ENCODE results near the gene FOXP1. TPM values are rescaled to one million over a fixed set of nuclear protein-coding genes. Genes with fewer than 3 reads are reported as not detected.

Gene FOXP1
- total and polyA plus RNA-seq, 12 donors, result 4.8 to 56.0 (median 43.8) TPM

DNA sequence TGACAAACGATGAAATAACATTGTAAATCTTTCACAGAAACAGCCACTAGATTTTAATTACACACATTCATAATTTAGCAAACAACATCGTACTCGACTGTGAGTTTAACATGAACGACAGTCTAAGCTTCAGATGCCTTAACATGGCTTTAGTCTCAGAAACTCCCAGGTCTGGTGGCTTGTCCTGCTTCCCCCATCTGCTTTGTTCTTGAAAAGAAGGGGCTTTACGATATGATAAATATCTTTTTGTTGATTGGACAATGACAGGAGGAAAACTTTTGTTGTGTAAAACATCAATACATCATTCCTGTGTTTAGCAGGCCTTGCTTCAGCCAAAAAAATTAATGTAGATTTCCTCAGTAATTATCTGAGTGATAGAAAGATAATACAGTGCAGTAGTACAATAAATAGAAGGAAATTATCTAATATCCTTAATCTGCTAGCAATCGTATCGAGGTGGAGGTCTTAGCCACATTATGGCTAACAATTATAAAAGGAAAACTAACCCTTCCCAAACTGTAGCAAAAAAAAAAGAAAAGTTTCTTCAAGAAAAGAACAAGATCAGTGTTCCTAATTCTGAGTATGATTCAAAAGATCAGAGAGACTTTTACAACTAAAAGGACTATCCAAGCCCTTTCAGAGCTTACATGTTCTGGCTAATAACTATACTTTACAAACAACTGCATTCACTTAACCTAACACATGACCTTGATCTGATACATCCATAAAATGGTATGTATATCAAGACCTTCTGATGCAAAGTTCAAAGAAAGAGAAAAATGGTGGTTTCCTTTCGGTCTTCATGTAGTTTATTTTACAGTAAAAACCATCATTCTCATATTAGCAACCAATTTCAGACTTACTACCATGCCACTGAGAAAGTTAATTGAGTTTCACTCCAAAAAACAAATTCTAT is 535.7 kb downstream of the FOXP1 start:
- Histone ChIP-seq H3K27me3 (no peaks in the 10 kb centered on the region), H3K27ac (peak overlapping the region; percentile 18 to 96 (median 61)), H3K4me3 (no peak overlapping the region), H3K9me3 (no peaks in the 10 kb centered on the region), H3K36me3 (peaks cover 0 to 85% (median 28%) of the 10 kb centered on the region in 9 donors), H3K4me1 (peaks cover 17 to 96% (median 74%) of the 10 kb centered on the region in 9 donors)
- DNase-seq, result no peak
- 63 to 64% methylated on average over 8 of the region's 8 CpGs for WGBS, 2 donors
- TF ChIP-seq, protein P1, sequence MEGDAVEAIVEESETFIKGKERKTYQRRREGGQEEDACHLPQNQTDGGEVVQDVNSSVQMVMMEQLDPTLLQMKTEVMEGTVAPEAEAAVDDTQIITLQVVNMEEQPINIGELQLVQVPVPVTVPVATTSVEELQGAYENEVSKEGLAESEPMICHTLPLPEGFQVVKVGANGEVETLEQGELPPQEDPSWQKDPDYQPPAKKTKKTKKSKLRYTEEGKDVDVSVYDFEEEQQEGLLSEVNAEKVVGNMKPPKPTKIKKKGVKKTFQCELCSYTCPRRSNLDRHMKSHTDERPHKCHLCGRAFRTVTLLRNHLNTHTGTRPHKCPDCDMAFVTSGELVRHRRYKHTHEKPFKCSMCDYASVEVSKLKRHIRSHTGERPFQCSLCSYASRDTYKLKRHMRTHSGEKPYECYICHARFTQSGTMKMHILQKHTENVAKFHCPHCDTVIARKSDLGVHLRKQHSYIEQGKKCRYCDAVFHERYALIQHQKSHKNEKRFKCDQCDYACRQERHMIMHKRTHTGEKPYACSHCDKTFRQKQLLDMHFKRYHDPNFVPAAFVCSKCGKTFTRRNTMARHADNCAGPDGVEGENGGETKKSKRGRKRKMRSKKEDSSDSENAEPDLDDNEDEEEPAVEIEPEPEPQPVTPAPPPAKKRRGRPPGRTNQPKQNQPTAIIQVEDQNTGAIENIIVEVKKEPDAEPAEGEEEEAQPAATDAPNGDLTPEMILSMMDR (IDR thresholded peaks at IDR 0.05), result no peak
- peak in 5 of 8 donors; percentile 10 to 47 (median 39) for ATAC-seq
- intact Hi-C loops (cut with DNase I), result no loop called here

DNA sequence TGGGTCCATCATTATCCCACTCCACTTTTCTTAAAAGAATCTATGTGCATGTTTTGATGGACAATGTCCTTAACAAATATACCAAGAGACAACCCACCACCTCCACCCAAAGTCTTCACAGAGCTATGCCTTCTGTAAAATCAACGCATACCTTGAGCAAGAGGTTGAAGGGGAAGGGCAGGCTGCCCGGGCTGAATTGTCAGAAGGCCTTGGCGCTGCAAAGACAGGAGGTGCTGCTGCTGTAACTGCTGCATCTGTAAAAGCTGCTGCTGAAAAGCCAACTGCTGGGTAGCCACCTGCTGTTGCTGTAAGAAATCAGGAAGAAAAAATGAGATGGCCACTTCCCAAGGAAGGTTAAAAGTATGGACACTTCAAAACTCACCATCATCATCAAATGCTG is 536.7 kb downstream of the FOXP1 start:
- Histone ChIP-seq H3K4me1 (peaks cover 17 to 96% (median 64%) of the 10 kb centered on the region in 9 donors), H3K27ac (peak overlapping the region in 9 of 10 donors; percentile 18 to 96 (median 64)), H3K4me3 (no peak overlapping the region), H3K36me3 (peaks cover 0 to 85% (median 28%) of the 10 kb centered on the region in 9 donors), H3K9me3 (no peaks in the 10 kb centered on the region), H3K27me3 (no peaks in the 10 kb centered on the region)
- 54 to 56% methylated on average over 3 of the region's 3 CpGs for WGBS, 2 donors
- intact Hi-C loops (cut with DNase I), result no loop called here
- DNase-seq (no peak), ATAC-seq (no peak)
- TF ChIP-seq, protein P1 (IDR thresholded peaks at IDR 0.05), result peak in 1 of 9 donors; percentile 6

DNA sequence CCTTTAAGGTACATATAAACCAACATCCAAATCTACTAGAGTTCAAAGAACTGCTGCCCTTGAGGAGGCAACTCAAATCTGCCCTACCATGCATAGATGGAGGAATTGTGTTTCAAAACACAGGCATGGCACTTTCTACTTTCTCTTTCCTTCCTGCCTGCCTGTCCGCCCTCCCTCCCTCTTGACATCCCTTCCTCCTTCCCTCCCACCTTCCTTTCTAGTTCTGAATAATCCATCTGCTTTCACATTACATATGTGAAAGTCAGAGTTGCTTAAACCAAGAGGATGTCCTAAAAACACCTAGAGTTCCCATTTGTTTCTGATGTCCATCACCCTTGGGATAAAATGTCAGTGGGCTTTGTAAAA is 537.6 kb downstream of the FOXP1 start:
- Histone ChIP-seq H3K4me1 (peaks cover 12 to 96% (median 55%) of the 10 kb centered on the region in 9 donors), H3K4me3 (no peak overlapping the region), H3K27me3 (no peaks in the 10 kb centered on the region), H3K27ac (peak overlapping the region in 7 of 10 donors; percentile 15 to 96 (median 38)), H3K36me3 (peaks cover 0 to 85% (median 31%) of the 10 kb centered on the region in 9 donors), H3K9me3 (no peaks in the 10 kb centered on the region)
- 79 to 82% methylated on average over 1 of the region's 1 CpG for WGBS, 2 donors
- intact Hi-C loops (cut with DNase I), result no loop called here
- no peak for ATAC-seq
- DNase-seq, result no peak
- TF ChIP-seq, protein P1 (IDR thresholded peaks at IDR 0.05), result no peak

DNA sequence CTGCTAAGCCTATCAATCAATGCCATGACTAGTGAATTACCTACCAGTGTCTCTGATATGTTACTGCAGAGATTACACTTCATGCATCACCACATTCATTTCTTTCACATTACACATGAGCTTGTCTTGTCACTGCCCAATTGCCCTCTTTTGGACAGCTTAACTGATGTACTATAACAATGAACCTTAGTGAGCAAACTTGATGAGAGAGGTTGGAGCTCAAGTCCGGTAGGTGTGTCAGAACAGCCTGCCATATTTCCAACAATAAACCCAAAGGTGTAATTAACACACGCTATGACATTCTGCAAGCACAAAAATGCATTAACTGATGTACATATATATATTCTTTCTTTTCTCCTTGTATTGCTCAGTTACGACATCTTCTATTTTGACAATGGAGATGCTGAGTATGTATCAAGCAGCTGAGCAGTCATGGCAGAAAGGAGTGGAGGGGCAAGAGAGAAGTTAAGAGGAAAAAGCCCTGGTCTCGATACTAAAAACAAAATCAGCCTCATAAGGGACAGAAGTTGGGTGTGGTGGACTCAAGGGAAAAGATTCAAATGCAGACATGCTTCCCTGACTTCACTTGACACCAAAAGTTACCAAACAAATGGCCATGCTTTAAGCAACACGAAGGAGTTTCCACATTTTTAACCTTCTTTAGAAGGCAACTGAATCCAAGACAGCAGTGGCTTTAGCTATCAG is 538.2 kb downstream of the FOXP1 start:
- Histone ChIP-seq H3K36me3 (peaks cover 0 to 85% (median 35%) of the 10 kb centered on the region in 9 donors), H3K27ac (peak overlapping the region in 7 of 10 donors; percentile 15 to 96 (median 38)), H3K4me1 (peaks cover 7 to 93% (median 49%) of the 10 kb centered on the region in 9 donors), H3K27me3 (no peaks in the 10 kb centered on the region), H3K9me3 (no peaks in the 10 kb centered on the region), H3K4me3 (no peak overlapping the region)
- ATAC-seq (no peak), DNase-seq (no peak)
- TF ChIP-seq, protein P1 (IDR thresholded peaks at IDR 0.05), result no peak
- intact Hi-C loops (cut with DNase I), result no loop called here
- WGBS, 2 donors, result 87 to 90% methylated on average over 5 of the region's 5 CpGs

All from heart right ventricle (tissue), 16 donors.